Fibroblast of lung (primary cell): ENCODE data around the gene LPIN2. TPM values are rescaled to one million over a fixed set of nuclear protein-coding genes. Genes with fewer than 3 reads are reported as not detected.

Experiments
- DNase-seq, 2 donors: peaks; one replicate each; pipeline versions ENCODE4 v3.0.0 to v3.0.0-alpha.2; 2010; ENCODE audit warnings: low read depth in 2 of 2
- H2AFZ ChIP-seq: 2 replicates; pipeline ENCODE4 v1.5.1; 2012; ENCODE audit warnings: low read length, control low read depth, inconsistent platforms
- H3K27ac ChIP-seq: 2 replicates; pipeline ENCODE4 v1.5.1; 2011; ENCODE audit warnings: low read length, control low read depth; ENCODE audit not compliant: insufficient read depth
- H3K27me3 ChIP-seq: 2 replicates; pipeline ENCODE4 v1.5.1; 2011; ENCODE audit warnings: mild to moderate bottlenecking, low read length; ENCODE audit not compliant: control insufficient read depth, insufficient read depth
- H3K36me3 ChIP-seq: 2 replicates; pipeline ENCODE4 v1.5.1; 2011; ENCODE audit warnings: low read length; ENCODE audit not compliant: control insufficient read depth, insufficient read depth
- H3K4me1 ChIP-seq: 2 replicates; pipeline ENCODE4 v1.5.1; 2011; ENCODE audit warnings: low read length; ENCODE audit not compliant: control insufficient read depth, insufficient read depth; ENCODE audit errors: extremely low read depth
- H3K4me2 ChIP-seq: 2 replicates; pipeline ENCODE4 v1.5.1; 2011; ENCODE audit warnings: low read length, control low read depth; ENCODE audit not compliant: insufficient read depth; ENCODE audit errors: extremely low read depth
- H3K4me3 ChIP-seq, 4 experiments: fragments of 200-600 bp in 1 of 4; sonication (generic) in 1 of 4; replicated peaks in 1 of 4; 2 replicates each; pipeline ENCODE4 v1.5.1; 2011 to 2016; ENCODE audit warnings: low read length in 4 of 4, low read depth in 3 of 4, mild to moderate bottlenecking in 3 of 4, control low read depth in 2 of 4, inconsistent platforms in 1 of 4, mixed read lengths in 1 of 4; ENCODE audit not compliant: insufficient read depth in 1 of 4; ENCODE audit errors: control extremely low read depth in 1 of 4
- H3K79me2 ChIP-seq: 2 replicates; pipeline ENCODE4 v1.5.1; 2012; ENCODE audit warnings: mild to moderate bottlenecking, low read length, inconsistent platforms; ENCODE audit not compliant: control insufficient read depth, insufficient read depth
- H3K9ac ChIP-seq: 2 replicates; pipeline ENCODE4 v1.5.1; 2011; ENCODE audit warnings: mild to moderate bottlenecking, low read length, control low read depth; ENCODE audit not compliant: insufficient read depth
- H3K9me3 ChIP-seq: 2 replicates; pipeline ENCODE4 v1.5.1; 2012; ENCODE audit warnings: low read depth, low read length; ENCODE audit not compliant: control insufficient read depth, insufficient read depth
- H4K20me1 ChIP-seq: 2 replicates; pipeline ENCODE4 v1.5.1; 2011; ENCODE audit warnings: low read length; ENCODE audit not compliant: control insufficient read depth, insufficient read depth; ENCODE audit errors: extremely low read depth
- CTCF ChIP-seq, 2 donors: IDR thresholded peaks in 1 of 2; conservative IDR thresholded peaks in 1 of 2; 1 replicate in 1 of 2; 2 replicates in 1 of 2; pipeline ENCODE4 v1.5.1; 2011 to 2012; ENCODE audit warnings: low read length in 2 of 2, control low read depth in 1 of 2, inconsistent platforms in 1 of 2, low read depth in 1 of 2, mild to moderate bottlenecking in 1 of 2
- EZH2 ChIP-seq: IDR thresholded peaks from 2 replicates; pipeline ENCODE4 v1.5.1; 2012; ENCODE audit warnings: low read length, control low read depth, mild to moderate bottlenecking; ENCODE audit errors: missing control alignments
- polyA plus RNA-seq, 2 donors: library from polyadenylated mRNA; depleted of rRNA in 1 of 2; stranded (reverse) in 1 of 2; unstranded in 1 of 2; fragments of >200 nt; gene quantifications; 2 replicates each; pipeline ENCODE4 v1.2.1, GENCODE V29; 2011 to 2012; ENCODE audit warnings: missing spikeins in 1 of 2
- total RNA-seq: library from RNA; depleted of rRNA; stranded (reverse); fragments of >200 nt; gene quantifications from 2 replicates; pipeline ENCODE4 v1.2.1, GENCODE V29; 2014

The LPIN2 gene
- total and polyA plus RNA-seq, 2 donors (not counting 1 experiment from before 2014, with no cell fraction given) = 51.0 to 58.1 TPM

GRCh38 chr18:3057526-3057925 lies 44.6 kb upstream of the LPIN2 start:
- Histone ChIP-seq H3K4me2 (no peak overlapping the region), H3K27ac (no peak overlapping the region), H3K27me3 (no peaks in the 10 kb centered on the region), H3K4me1 (no peaks in the 10 kb centered on the region), H3K36me3 (no peaks in the 10 kb centered on the region), H4K20me1 (no peaks in the 10 kb centered on the region), H3K9ac (no peak overlapping the region), H3K79me2 (no peaks in the 10 kb centered on the region), H2AFZ (no peak overlapping the region), H3K9me3 (no peaks in the 10 kb centered on the region), H3K4me3 (no peak overlapping the region)
- no peak for DNase-seq
- TF ChIP-seq CTCF (conservative IDR thresholded peaks at IDR 0.05 in 1 of 2, IDR thresholded peaks at IDR 0.05 in 1 of 2; ENCODE audit: low read depth in 1 of 2, low read length in 2 of 2) (no peak), EZH2 (no peak)

GRCh38 chr18:3056311-3056710 lies 43.4 kb upstream of the LPIN2 start:
- Histone ChIP-seq H3K4me1 (no peaks in the 10 kb centered on the region), H3K36me3 (no peaks in the 10 kb centered on the region), H3K4me2 (no peak overlapping the region), H3K4me3 (no peak overlapping the region), H3K9ac (no peak overlapping the region), H3K79me2 (no peaks in the 10 kb centered on the region), H3K27me3 (no peaks in the 10 kb centered on the region), H3K9me3 (no peaks in the 10 kb centered on the region), H3K27ac (no peak overlapping the region), H4K20me1 (no peaks in the 10 kb centered on the region), H2AFZ (no peak overlapping the region)
- no peak for DNase-seq
- TF ChIP-seq EZH2 (no peak), CTCF (conservative IDR thresholded peaks at IDR 0.05 in 1 of 2, IDR thresholded peaks at IDR 0.05 in 1 of 2; ENCODE audit: low read depth in 1 of 2, low read length in 2 of 2) (no peak)

- TF ChIP-seq EZH2 (no peak), CTCF (conservative IDR thresholded peaks at IDR 0.05 in 1 of 2, IDR thresholded peaks at IDR 0.05 in 1 of 2; ENCODE audit: low read depth in 1 of 2, low read length in 2 of 2) (no peak)
- Histone ChIP-seq H4K20me1 (no peaks in the 10 kb centered on the region), H3K36me3 (no peaks in the 10 kb centered on the region), H3K27me3 (no peaks in the 10 kb centered on the region), H3K9ac (no peak overlapping the region), H3K79me2 (no peaks in the 10 kb centered on the region), H3K4me3 (no peak overlapping the region), H2AFZ (no peak overlapping the region), H3K4me1 (no peaks in the 10 kb centered on the region), H3K27ac (no peak overlapping the region), H3K4me2 (no peak overlapping the region), H3K9me3 (no peaks in the 10 kb centered on the region)
- peak in 1 of 2 donors; percentile 34 for DNase-seq
Measured at GRCh38 chr18:3055816-3056215, 42.9 kb upstream of the LPIN2 start.
